ENCODE results near the gene ARFGAP1. TPM values are rescaled to one million over a fixed set of nuclear protein-coding genes. Genes with fewer than 3 reads are reported as not detected.
A peak's percentile ranks its signal among the peaks of the same experiment; 100 is the strongest.

Gene ARFGAP1
- total RNA-seq = 10 to 100 TPM; 32.1 to 50.3 TPM
- long read RNA-seq, transcript ARFGAP1-209 (4 exons, 2,727 nt) = minor isoform, 5 of 60 reads
- long read RNA-seq, transcript ARFGAP1-203 (13 exons, 3,281 nt) = major isoform, 31 of 60 reads
- long read RNA-seq, partial matches to known transcripts = 5 of 60 reads
- long read RNA-seq, other reads (novel, unspliced or antisense) = 16 of 60 reads

- intact Hi-C loops (cut with DNase I) = no loop called here
- DNase-seq (peak; percentile 96), ATAC-seq (peak; percentile 98 to 99)
These were observed at the start of gene ARFGAP1 for GRCh38 chr20:63272105-63273058. Gene ARFGAP1 (plus strand): TSS chr20:63272813. CDS start chr20:63275581, 2,768 bp downstream.

- intact Hi-C loops (cut with DNase I) = no loop called here
- DNase-seq (no peak), ATAC-seq (peak in 1 of 2 donors; percentile 26)
These were observed 49.3 kb upstream of the ARFGAP1 start for GRCh38 chr20:63223121-63223825.

GRCh38 chr20:63223826-63224207, 48.8 kb upstream of the ARFGAP1 start:
- DNase-seq (no peak), ATAC-seq (no peak)
- intact Hi-C loops (cut with DNase I) = no loop called here

GRCh38 chr20:63224412-63225081, 48.1 kb upstream of the ARFGAP1 start:
- ATAC-seq (peak; percentile 55 to 58), DNase-seq (peak; percentile 49)
- intact Hi-C loops (cut with DNase I) = no loop called here

- DNase-seq (no peak), ATAC-seq (no peak)
- intact Hi-C loops (cut with DNase I) = no loop called here
These were observed 47.5 kb upstream of the ARFGAP1 start for GRCh38 chr20:63225082-63225454.

- ATAC-seq (no peak), DNase-seq (no peak)
- intact Hi-C loops (cut with DNase I) = no loop called here
These were observed 46.3 kb upstream of the ARFGAP1 start for GRCh38 chr20:63226042-63226943.

GRCh38 chr20:63227260-63227659, 45.4 kb upstream of the ARFGAP1 start:
- ATAC-seq (no peak), DNase-seq (no peak)
- intact Hi-C loops (cut with DNase I) = no loop called here

GRCh38 chr20:63228806-63229205, 43.8 kb upstream of the ARFGAP1 start:
- no peak for ATAC-seq
- no peak for DNase-seq
- intact Hi-C loops (cut with DNase I) = no loop called here

- intact Hi-C loops (cut with DNase I) = loop anchor here in 1 of 2 donors (5.0 kb wide), 1 partner anchor 174 kb away; no protein-coding TSS in a partner anchor
- peak; percentile 67 for DNase-seq
- peak; percentile 70 to 76 for ATAC-seq
These were observed 41.8 kb upstream of the ARFGAP1 start for GRCh38 chr20:63230800-63231268.

- intact Hi-C loops (cut with DNase I) = loop anchor here in 1 of 2 donors (5.0 kb wide), 1 partner anchor 175 kb away; no protein-coding TSS in a partner anchor
- DNase-seq (no peak), ATAC-seq (peak in 1 of 2 donors; percentile 40)
These were observed 40.2 kb upstream of the ARFGAP1 start for GRCh38 chr20:63232235-63233060.

- ATAC-seq = no peak
- intact Hi-C loops (cut with DNase I) = loop anchor here in 1 of 2 donors (5.0 kb wide), 1 partner anchor 176 kb away; no protein-coding TSS in a partner anchor
- no peak for DNase-seq
These were observed 39.6 kb upstream of the ARFGAP1 start for GRCh38 chr20:63233061-63233344.

- ATAC-seq (no peak), DNase-seq (no peak)
- intact Hi-C loops (cut with DNase I) = loop anchor here in 1 of 2 donors (5.0 kb wide), 1 partner anchor 177 kb away; no protein-coding TSS in a partner anchor
These were observed 38.7 kb upstream of the ARFGAP1 start for GRCh38 chr20:63233924-63234323.

GRCh38 chr20:63234693-63235398, 37.8 kb upstream of the ARFGAP1 start:
- ATAC-seq = no peak
- intact Hi-C loops (cut with DNase I) = loop anchor here in 1 of 2 donors (5.0 kb wide), 1 partner anchor 178 kb away; no protein-coding TSS in a partner anchor
- DNase-seq = no peak

- intact Hi-C loops (cut with DNase I) = no loop called here
- DNase-seq (no peak), ATAC-seq (no peak)
These were observed 37.1 kb upstream of the ARFGAP1 start, which contains the start of gene BIRC7 for GRCh38 chr20:63235399-63235983. Gene BIRC7 (plus strand): TSS chr20:63235905. CDS start chr20:63236097, 192 bp downstream.

- ATAC-seq = no peak
- DNase-seq = no peak
- intact Hi-C loops (cut with DNase I) = no loop called here
These were observed 36.3 kb upstream of the ARFGAP1 start for GRCh38 chr20:63236116-63236837.

Measured in left cardiac atrium (tissue), 4 donors.